Kidney (tissue), 14 donors: ENCODE measurements around the gene TMEM236. TPM values are rescaled to one million over a fixed set of nuclear protein-coding genes. Genes with fewer than 3 reads are reported as not detected.

Source experiments
- DNase-seq, 5 donors: peaks; one replicate each; pipeline ENCODE4 v3.0.0-alpha.2; 2013 to 2020
- FAIRE-seq: peaks from 2 replicates; lab custom pipeline; 2012; peaks lifted over from hg19 to GRCh38; lab: Jason Lieb, UNC
- H3K27ac ChIP-seq, 2 donors: one replicate each; pipeline ENCODE4 v1.7.0; 2013; ENCODE audit warnings: low read depth in 2 of 2, low read length in 2 of 2, inconsistent platforms in 1 of 2
- H3K27me3 ChIP-seq: one replicate; pipeline ENCODE4 v1.7.1; 2013; ENCODE audit warnings: low read length, inconsistent platforms; ENCODE audit not compliant: control insufficient read depth, insufficient read depth
- H3K36me3 ChIP-seq, 3 donors: one replicate each; pipeline versions ENCODE4 v1.7.0 to v1.7.1; 2013; ENCODE audit warnings: low read length in 3 of 3, control low read depth in 1 of 3, inconsistent platforms in 1 of 3; ENCODE audit not compliant: insufficient read depth in 3 of 3, control insufficient read depth in 2 of 3
- H3K4me1 ChIP-seq, 3 donors: one replicate each; pipeline versions ENCODE4 v1.7.0 to v1.7.1; 2013; ENCODE audit warnings: low read length in 3 of 3, inconsistent platforms in 1 of 3, low read depth in 1 of 3; ENCODE audit not compliant: control insufficient read depth in 2 of 3, insufficient read depth in 2 of 3
- H3K4me3 ChIP-seq, 3 donors: one replicate each; pipeline versions ENCODE4 v1.7.0 to v1.8.1; 2013; ENCODE audit warnings: low read length in 3 of 3, control low read depth in 1 of 3, inconsistent platforms in 1 of 3
- H3K9ac ChIP-seq, 3 donors: one replicate each; pipeline versions ENCODE4 v1.7.0 to v1.7.1; 2013; ENCODE audit warnings: low read length in 3 of 3, control low read depth in 1 of 3, inconsistent platforms in 1 of 3
- H3K9me3 ChIP-seq, 3 donors: one replicate each; pipeline versions ENCODE4 v1.7.0 to v1.7.1; 2013; ENCODE audit warnings: low read length in 3 of 3, control low read depth in 1 of 3, inconsistent platforms in 1 of 3; ENCODE audit not compliant: control insufficient read depth in 2 of 3, insufficient read depth in 1 of 3
- CTCF ChIP-seq: IDR thresholded peaks from 3 replicates; pipeline ENCODE4 v1.5.1; 2012; ENCODE audit warnings: mild to moderate bottlenecking, moderate library complexity, borderline replicate concordance; ENCODE audit not compliant: insufficient read depth; ENCODE audit errors: extremely low read depth
- intact Hi-C: fragments of 100-400 bp; cut with DNase I; formaldehyde crosslinking; loops from one replicate; pipeline ENCODE4 v1.11.1; 2022
- polyA plus RNA-seq: library from polyadenylated mRNA; stranded (reverse); fragments of 350-450 nt; fragmentation: Illumina TruSeq; extraction: RNeasy Lipid Tissue Mini Kit (QIAGEN cat#74804); gene quantifications from one replicate; pipeline ENCODE4 v1.2.3, GENCODE V29; 2014; ENCODE audit warnings: low read depth, low replicate concordance; ENCODE audit not compliant: insufficient read depth
- total RNA-seq: library from RNA; stranded (reverse); fragmentation: NEBNext Ultra II Directional; extraction: Animal tissue kit (Norgen Biotek cat#: 25700); gene quantifications from one replicate; pipeline ENCODE4 v1.2.1, GENCODE V29; 2021
- donor health status: control.
- donor health status: control.
- donor health status: control.
- donor health status: control.
- donor health status: control.
- donor health status: DM: yes; HTN: yes; CAD: no.
- donor health status: Normal renal cell carcinoma (clear cell type).

TMEM236 gene
- total and polyA plus RNA-seq, 2 donors from 2014 or later, result 0.09 to 1.9 TPM

GRCh38 chr10:17733620-17734019 is 18.4 kb upstream of the TMEM236 start:
- H3K9ac ChIP-seq, result no peak overlapping the region
- no peaks in the 10 kb centered on the region for H3K27me3 ChIP-seq
- no peaks in the 10 kb centered on the region for H3K36me3 ChIP-seq
- no peak overlapping the region for H3K4me3 ChIP-seq
- FAIRE-seq (no peak), DNase-seq (no peak)
- intact Hi-C loops, result no loop called here
- H3K9me3 ChIP-seq, result no peaks in the 10 kb centered on the region
- TF ChIP-seq CTCF, result no peak
- H3K27ac ChIP-seq, result no peak overlapping the region
- H3K4me1 ChIP-seq, result no peaks in the 10 kb centered on the region

- DNase-seq (no peak), FAIRE-seq (no peak)
- H3K36me3 ChIP-seq, result no peaks in the 10 kb centered on the region
- no peak overlapping the region for H3K9ac ChIP-seq
- no peaks in the 10 kb centered on the region for H3K27me3 ChIP-seq
- H3K27ac ChIP-seq, result no peak overlapping the region
- no peak for TF ChIP-seq CTCF
- H3K9me3 ChIP-seq, result no peaks in the 10 kb centered on the region
- intact Hi-C loops, result no loop called here
- no peak overlapping the region for H3K4me3 ChIP-seq
- H3K4me1 ChIP-seq, result no peaks in the 10 kb centered on the region
Measured at GRCh38 chr10:17734432-17735080, 17.4 kb upstream of the TMEM236 start.

GRCh38 chr10:17735166-17735941 is 16.6 kb upstream of the TMEM236 start:
- Histone ChIP-seq H3K36me3 (no peaks in the 10 kb centered on the region), H3K9me3 (no peaks in the 10 kb centered on the region), H3K4me3 (no peak overlapping the region), H3K4me1 (no peaks in the 10 kb centered on the region), H3K9ac (no peak overlapping the region), H3K27ac (no peak overlapping the region), H3K27me3 (no peaks in the 10 kb centered on the region)
- intact Hi-C loops, result no loop called here
- no peak for TF ChIP-seq CTCF
- FAIRE-seq (no peak), DNase-seq (no peak)
